ENCODE results near the gene HIVEP3.

GRCh38 chr1:41936107-41936506 is 17.4 kb upstream of the HIVEP3 start:
- peak; percentile 12; the same call in 1 of the 2 replicates for TF ChIP-seq CTCF (IDR thresholded peaks at IDR 0.05)
- no peak for TF ChIP-seq POLR2AphosphoS5 (IDR thresholded peaks at IDR 0.05; ENCODE audit: low read depth, low read length)

All from Panc1 (cell line).